HCT116 (cell line): ENCODE measurements around the gene SLC35F2.

Experiments used
- EZH2 ChIP-seq: fragments of 200-600 bp; sonication (generic); IDR thresholded peaks from 2 replicates; pipeline ENCODE4 v1.6.1; 2017; ENCODE audit warnings: antibody characterized with exemption, mixed run types
- RAD21 ChIP-seq: IDR thresholded peaks from 2 replicates; pipeline ENCODE4 v1.6.1; 2012; ENCODE audit warnings: low read depth, mild to moderate bottlenecking

DNA sequence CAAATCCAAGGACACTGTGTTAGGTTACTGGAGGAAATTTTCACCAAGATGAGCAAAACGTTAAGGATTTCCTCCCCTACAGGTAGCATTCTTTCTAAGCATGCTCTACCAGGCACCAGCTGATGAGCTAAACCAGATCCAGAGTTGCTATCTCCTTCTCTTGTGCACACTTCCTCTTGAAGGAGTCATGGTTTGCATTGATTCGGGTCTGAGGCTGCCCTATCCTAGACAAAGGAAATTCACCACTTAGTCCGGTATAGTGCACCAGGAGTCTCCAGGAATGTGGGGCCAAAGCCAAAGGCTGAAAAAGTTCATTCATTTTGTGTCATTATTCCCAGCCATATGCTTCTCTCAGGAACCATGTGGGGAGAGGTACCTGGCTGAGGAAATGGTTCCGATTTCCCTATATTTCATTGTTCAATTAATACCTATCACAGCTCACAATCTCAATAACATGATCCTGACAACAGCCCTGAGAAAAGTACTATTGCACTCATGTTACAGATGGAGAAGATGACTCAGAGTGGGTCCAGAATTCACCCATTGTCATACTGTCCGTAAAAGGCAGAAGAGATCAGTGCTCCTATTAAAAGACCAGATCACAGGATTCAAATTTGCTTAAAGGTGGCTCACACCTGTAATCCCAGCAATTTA is 39.1 kb downstream of the SLC35F2 start:
- no peak for TF ChIP-seq EZH2
- TF ChIP-seq RAD21 = no peak
